Measurements from ENCODE around the gene RAET1L. TPM values are rescaled to one million over a fixed set of nuclear protein-coding genes. Genes with fewer than 3 reads are reported as not detected.

The RAET1L gene
- total RNA-seq, 1 donor from 2014 or later: not detected

Other genes starting within 250 kb of the RAET1L start
- 11.1 TPM for gene LRP11, start 161.2 kb downstream of the RAET1L start, total RNA-seq
- gene RAET1E, start 127.4 kb downstream of the RAET1L start, total RNA-seq: not detected
- gene RAET1G, start 102.4 kb downstream of the RAET1L start, total RNA-seq: not detected
- gene ULBP2, start 83.5 kb downstream of the RAET1L start, total RNA-seq: 0.18 TPM
- 0.08 TPM for gene ULBP1, start 61.6 kb downstream of the RAET1L start, total RNA-seq
- 0.35 TPM for gene ULBP3, start 43.6 kb upstream of the RAET1L start, total RNA-seq
- gene PPP1R14C, start 117.5 kb upstream of the RAET1L start, total RNA-seq: 0.08 TPM

All from left lobe of liver (tissue), 1 donor.